GM12864 (cell line): Measurements from ENCODE around the gene ADGRA1.

Source experiments
- DNase-seq: peaks from one replicate; pipeline ENCODE4 v3.0.0-alpha.2; 2011; ENCODE audit warnings: low read depth
- H3K4me3 ChIP-seq: 2 replicates; pipeline ENCODE4 v1.5.1; 2011; ENCODE audit warnings: mild to moderate bottlenecking, low read depth, low read length, control low read depth
- CTCF ChIP-seq: IDR thresholded peaks from 2 replicates; pipeline ENCODE4 v1.5.1; 2011; ENCODE audit warnings: low read depth, mild to moderate bottlenecking, moderate library complexity, low read length, control low read depth, inconsistent platforms; ENCODE audit errors: missing control alignments

ADGRA1 gene

GRCh38 chr10:133178357-133179127 is 90.8 kb downstream of the ADGRA1 start:
- H3K4me3 ChIP-seq, result no peak overlapping the region
- DNase-seq, result no peak
- no peak for TF ChIP-seq CTCF

DNA sequence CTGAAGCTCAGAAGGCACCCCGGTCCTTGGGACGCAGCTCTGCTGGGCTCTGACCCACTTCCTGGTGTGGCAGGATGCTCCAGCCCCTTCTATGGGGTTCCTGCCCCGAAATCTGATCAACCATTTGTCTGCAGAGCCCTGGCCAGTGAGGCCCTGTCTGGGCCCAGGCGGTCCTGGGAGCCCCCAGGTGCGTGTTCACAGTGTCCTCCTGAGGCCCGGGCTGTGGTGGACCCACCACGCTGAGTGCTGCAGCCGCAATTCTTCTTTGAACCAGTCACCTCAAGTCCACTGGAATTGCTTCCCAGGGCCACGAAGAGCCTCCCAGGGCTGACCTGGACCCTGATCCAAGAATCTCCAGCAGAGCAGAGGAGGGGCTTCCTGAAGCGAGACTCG is 91.4 kb downstream of the ADGRA1 start:
- TF ChIP-seq CTCF, result no peak

GRCh38 chr10:133179651-133180050 is 91.9 kb downstream of the ADGRA1 start:
- TF ChIP-seq CTCF, result no peak
- no peak overlapping the region for H3K4me3 ChIP-seq
- no peak for DNase-seq

More for the DNA sequence above, 91.4 kb downstream of the ADGRA1 start:
- DNase-seq, result no peak
- no peak overlapping the region for H3K4me3 ChIP-seq

GRCh38 chr10:133180192-133180964 is 92.7 kb downstream of the ADGRA1 start:
- TF ChIP-seq CTCF, result no peak
- DNase-seq, result no peak
- no peak overlapping the region for H3K4me3 ChIP-seq

- TF ChIP-seq CTCF, result no peak
- no peak for DNase-seq
- H3K4me3 ChIP-seq, result no peak overlapping the region
These were observed 93.4 kb downstream of the ADGRA1 start for GRCh38 chr10:133180965-133181639.
